ENCODE data around the gene UBE2G2. TPM values are rescaled to one million over a fixed set of nuclear protein-coding genes. Genes with fewer than 3 reads are reported as not detected.

UBE2G2 gene
- total RNA-seq, 1 donor from 2014 or later, result 137 TPM

- H3K4me3 Mint-ChIP-seq, result peak overlapping the region; percentile 88
- peaks cover 62% of the 10 kb centered on the region for H3K36me3 Mint-ChIP-seq (ENCODE audit: low read depth)
- H3K9me3 Mint-ChIP-seq, result no peaks in the 10 kb centered on the region
- H3K4me1 Mint-ChIP-seq (ENCODE audit: low read depth), result peaks cover 50% of the 10 kb centered on the region
- no peaks in the 10 kb centered on the region for H3K27me3 Mint-ChIP-seq (ENCODE audit: insufficient read depth)
- intact Hi-C loops (cut with micrococcal nuclease), result loop anchor here (10.0 kb wide), 1 partner anchor 272 kb away; the partner anchor contains the start of gene ADARB1
- peak overlapping the region; percentile 88 for H3K27ac Mint-ChIP-seq
- no peak for DNase-seq (ENCODE audit: low spot score)
Measured at GRCh38 chr21:44802396-44803153, 955 bp upstream of the UBE2G2 start.

DNA sequence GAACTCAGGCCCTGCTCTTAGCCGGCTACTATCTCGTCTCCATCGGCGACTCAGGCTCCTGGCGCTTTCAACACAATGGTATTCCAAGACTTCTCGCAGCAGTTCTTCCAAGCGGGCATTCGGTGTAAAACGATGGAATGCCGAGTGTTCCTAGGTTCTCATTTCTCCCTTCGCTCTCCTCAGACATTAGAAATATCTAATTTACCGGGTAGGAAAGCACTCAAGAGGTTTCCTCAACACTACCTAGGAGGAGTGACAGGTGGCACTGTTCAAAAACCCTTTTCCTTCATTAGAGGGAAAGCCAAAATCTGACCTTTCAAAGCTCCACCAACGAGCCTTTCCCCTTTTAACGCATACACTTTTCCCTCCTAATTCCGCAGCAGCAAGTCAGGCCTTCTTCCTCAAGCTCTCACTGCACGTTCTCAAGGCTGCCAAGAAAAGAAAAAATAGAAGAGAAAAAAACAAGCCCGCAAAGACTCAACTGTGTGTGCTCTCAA, 601 bp downstream of the UBE2G2 start:
- Mint-ChIP-seq H3K27ac (peak overlapping the region; percentile 94), H3K4me1 (ENCODE audit: low read depth) (peaks cover 61% of the 10 kb centered on the region), H3K4me3 (peak overlapping the region; percentile 99), H3K36me3 (ENCODE audit: low read depth) (peaks cover 56% of the 10 kb centered on the region), H3K9me3 (no peaks in the 10 kb centered on the region), H3K27me3 (ENCODE audit: insufficient read depth) (no peaks in the 10 kb centered on the region)
- intact Hi-C loops (cut with micrococcal nuclease), result loop anchor here (1.0 to 10.0 kb wide), 7 partner anchors 16 to 290 kb away; partner anchors contain the start of gene ADARB1
- no peak for DNase-seq (ENCODE audit: low spot score)

- peaks cover 62% of the 10 kb centered on the region for H3K4me1 Mint-ChIP-seq (ENCODE audit: low read depth)
- H3K36me3 Mint-ChIP-seq (ENCODE audit: low read depth), result peaks cover 51% of the 10 kb centered on the region
- no peak for DNase-seq (ENCODE audit: low spot score)
- intact Hi-C loops (cut with micrococcal nuclease), result loop anchor here (2.0 to 10.0 kb wide), 3 partner anchors 47 to 289 kb away; partner anchors contain the start of gene ADARB1
- H3K4me3 Mint-ChIP-seq, result peak overlapping the region; percentile 99
- H3K9me3 Mint-ChIP-seq, result no peaks in the 10 kb centered on the region
- no peak overlapping the region for H3K27ac Mint-ChIP-seq
- H3K27me3 Mint-ChIP-seq (ENCODE audit: insufficient read depth), result no peaks in the 10 kb centered on the region
Measured at GRCh38 chr21:44800103-44800502, 1.5 kb downstream of the UBE2G2 start.

GRCh38 chr21:44799646-44800045, 2.0 kb downstream of the UBE2G2 start:
- peaks cover 58% of the 10 kb centered on the region for H3K4me1 Mint-ChIP-seq (ENCODE audit: low read depth)
- peak overlapping the region; percentile 99 for H3K4me3 Mint-ChIP-seq
- H3K9me3 Mint-ChIP-seq, result no peaks in the 10 kb centered on the region
- H3K36me3 Mint-ChIP-seq (ENCODE audit: low read depth), result peaks cover 46% of the 10 kb centered on the region
- no peaks in the 10 kb centered on the region for H3K27me3 Mint-ChIP-seq (ENCODE audit: insufficient read depth)
- no peak overlapping the region for H3K27ac Mint-ChIP-seq
- no peak for DNase-seq (ENCODE audit: low spot score)
- intact Hi-C loops (cut with micrococcal nuclease), result loop anchor here (2.0 to 10.0 kb wide), 3 partner anchors 47 to 289 kb away; partner anchors contain the start of gene ADARB1

DNA sequence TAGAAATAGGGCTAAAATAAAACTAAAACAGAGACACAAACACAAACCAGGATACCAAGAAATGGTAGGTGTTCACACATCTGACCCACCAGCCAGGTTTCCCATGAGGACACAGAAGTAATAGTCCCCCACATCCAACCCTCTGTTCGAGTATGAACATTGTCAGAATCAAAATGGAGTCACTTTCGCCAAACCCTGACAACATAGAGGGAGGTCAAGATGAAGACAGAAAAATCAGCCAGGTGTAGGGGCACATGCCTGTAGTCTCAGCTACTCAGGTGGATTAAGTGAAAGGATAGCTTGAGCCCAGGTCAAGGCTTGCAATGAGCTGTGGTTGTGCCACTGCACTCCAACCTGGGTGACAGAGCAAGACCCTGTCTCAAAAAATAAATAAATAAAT, 3.8 kb downstream of the UBE2G2 start:
- no peak for DNase-seq (ENCODE audit: low spot score)

GRCh38 chr21:44795342-44795741, 6.3 kb downstream of the UBE2G2 start:
- H3K9me3 Mint-ChIP-seq, result no peaks in the 10 kb centered on the region
- DNase-seq (ENCODE audit: low spot score), result no peak
- H3K27ac Mint-ChIP-seq, result no peak overlapping the region
- H3K4me3 Mint-ChIP-seq, result no peak overlapping the region
- H3K27me3 Mint-ChIP-seq (ENCODE audit: insufficient read depth), result no peaks in the 10 kb centered on the region
- H3K36me3 Mint-ChIP-seq (ENCODE audit: low read depth), result peaks cover 36% of the 10 kb centered on the region
- intact Hi-C loops (cut with micrococcal nuclease), result no loop called here
- H3K4me1 Mint-ChIP-seq (ENCODE audit: low read depth), result peaks cover 51% of the 10 kb centered on the region

More for the DNA sequence above, 3.8 kb downstream of the UBE2G2 start:
- no peaks in the 10 kb centered on the region for H3K9me3 Mint-ChIP-seq
- intact Hi-C loops (cut with micrococcal nuclease), result no loop called here
- peaks cover 37% of the 10 kb centered on the region for H3K36me3 Mint-ChIP-seq (ENCODE audit: low read depth)
- H3K4me1 Mint-ChIP-seq (ENCODE audit: low read depth), result peaks cover 59% of the 10 kb centered on the region
- H3K4me3 Mint-ChIP-seq, result no peak overlapping the region
- H3K27me3 Mint-ChIP-seq (ENCODE audit: insufficient read depth), result no peaks in the 10 kb centered on the region
- no peak overlapping the region for H3K27ac Mint-ChIP-seq

DNA sequence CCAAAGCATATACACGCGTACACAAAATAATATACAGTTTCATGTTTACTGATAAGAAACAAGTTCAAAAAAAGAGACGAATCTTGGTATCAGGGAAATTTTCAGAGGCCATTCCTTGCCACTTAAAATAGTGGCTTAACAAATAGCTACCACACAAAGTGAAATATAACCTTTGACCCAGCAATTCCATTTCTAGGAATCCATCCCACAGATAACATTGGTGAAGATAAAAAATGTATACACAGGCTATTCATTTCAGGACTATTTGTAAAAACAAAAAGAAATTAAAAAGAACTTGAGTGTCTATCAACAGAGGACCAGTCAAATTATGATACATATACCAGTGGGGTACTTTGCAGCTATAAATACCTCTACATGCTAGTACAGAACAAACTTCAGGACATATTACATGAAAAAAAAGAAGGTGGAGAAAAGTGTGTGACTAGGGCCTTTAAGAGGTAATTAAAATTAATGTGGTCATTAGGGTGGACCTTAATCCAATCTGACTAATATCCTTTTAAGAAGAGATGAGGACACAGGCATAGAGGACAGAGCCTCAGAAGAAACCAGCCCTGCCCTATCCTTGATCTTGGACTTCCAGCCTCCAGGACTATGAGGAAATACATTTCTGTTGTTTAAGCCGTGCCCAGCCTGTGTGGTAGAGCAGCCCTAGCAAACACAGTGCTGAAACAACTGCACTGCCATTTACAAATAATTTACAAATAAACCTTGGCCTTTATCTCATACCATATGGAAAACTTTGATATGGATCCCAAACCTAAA, 7.8 kb downstream of the UBE2G2 start:
- Mint-ChIP-seq H3K4me1 (ENCODE audit: low read depth) (peaks cover 47% of the 10 kb centered on the region), H3K4me3 (no peak overlapping the region), H3K9me3 (no peaks in the 10 kb centered on the region), H3K36me3 (ENCODE audit: low read depth) (peaks cover 42% of the 10 kb centered on the region), H3K27ac (peak overlapping the region; percentile 10), H3K27me3 (ENCODE audit: insufficient read depth) (no peaks in the 10 kb centered on the region)
- no peak for DNase-seq (ENCODE audit: low spot score)
- intact Hi-C loops (cut with micrococcal nuclease), result loop anchor here (1.0 to 5.0 kb wide), 3 partner anchors 38 to 283 kb away; no protein-coding TSS in a partner anchor

- intact Hi-C loops (cut with micrococcal nuclease), result loop anchor here (1.0 to 5.0 kb wide), 3 partner anchors 38 to 283 kb away; no protein-coding TSS in a partner anchor
- Mint-ChIP-seq H3K27me3 (ENCODE audit: insufficient read depth) (no peaks in the 10 kb centered on the region), H3K27ac (peak overlapping the region; percentile 10), H3K4me3 (no peak overlapping the region), H3K36me3 (ENCODE audit: low read depth) (peaks cover 35% of the 10 kb centered on the region), H3K9me3 (no peaks in the 10 kb centered on the region), H3K4me1 (ENCODE audit: low read depth) (peaks cover 41% of the 10 kb centered on the region)
- peak; percentile 45 for DNase-seq (ENCODE audit: low spot score)
Measured at GRCh38 chr21:44792702-44793591, 8.7 kb downstream of the UBE2G2 start.

DNA sequence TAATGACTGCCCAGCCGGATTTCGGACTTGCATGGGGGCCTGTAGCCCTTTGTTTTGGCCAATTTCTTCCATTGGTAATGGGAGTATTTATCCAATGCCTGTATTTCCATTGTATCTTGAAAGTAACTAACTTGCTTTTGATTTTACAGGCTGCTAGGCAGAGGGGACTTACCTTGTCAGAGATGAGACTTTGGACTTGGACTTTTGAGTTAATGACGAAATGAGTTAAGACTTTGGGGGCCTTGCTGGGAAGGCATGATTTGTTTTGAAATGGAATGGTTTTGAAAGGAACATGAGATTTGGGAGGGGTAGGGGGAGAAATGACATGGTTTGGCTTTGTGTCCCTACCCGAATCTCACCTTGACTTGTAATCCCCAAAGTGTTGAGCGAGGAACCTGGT, 9.6 kb downstream of the UBE2G2 start:
- Mint-ChIP-seq H3K36me3 (ENCODE audit: low read depth) (peaks cover 33% of the 10 kb centered on the region), H3K4me3 (no peak overlapping the region), H3K27me3 (ENCODE audit: insufficient read depth) (no peaks in the 10 kb centered on the region), H3K9me3 (no peaks in the 10 kb centered on the region), H3K27ac (no peak overlapping the region), H3K4me1 (ENCODE audit: low read depth) (peaks cover 39% of the 10 kb centered on the region)
- DNase-seq (ENCODE audit: low spot score), result no peak
- intact Hi-C loops (cut with micrococcal nuclease), result loop anchor here (5.0 kb wide), 1 partner anchor 50 kb away; no protein-coding TSS in a partner anchor

- no peaks in the 10 kb centered on the region for H3K27me3 Mint-ChIP-seq (ENCODE audit: insufficient read depth)
- H3K4me1 Mint-ChIP-seq (ENCODE audit: low read depth), result peaks cover 32% of the 10 kb centered on the region
- no peak overlapping the region for H3K4me3 Mint-ChIP-seq
- no peaks in the 10 kb centered on the region for H3K9me3 Mint-ChIP-seq
- intact Hi-C loops (cut with micrococcal nuclease), result loop anchor here (5.0 kb wide), 1 partner anchor 49 kb away; no protein-coding TSS in a partner anchor
- peaks cover 30% of the 10 kb centered on the region for H3K36me3 Mint-ChIP-seq (ENCODE audit: low read depth)
- H3K27ac Mint-ChIP-seq, result no peak overlapping the region
- no peak for DNase-seq (ENCODE audit: low spot score)
Measured at GRCh38 chr21:44791246-44791645, 10.4 kb downstream of the UBE2G2 start.

DNA sequence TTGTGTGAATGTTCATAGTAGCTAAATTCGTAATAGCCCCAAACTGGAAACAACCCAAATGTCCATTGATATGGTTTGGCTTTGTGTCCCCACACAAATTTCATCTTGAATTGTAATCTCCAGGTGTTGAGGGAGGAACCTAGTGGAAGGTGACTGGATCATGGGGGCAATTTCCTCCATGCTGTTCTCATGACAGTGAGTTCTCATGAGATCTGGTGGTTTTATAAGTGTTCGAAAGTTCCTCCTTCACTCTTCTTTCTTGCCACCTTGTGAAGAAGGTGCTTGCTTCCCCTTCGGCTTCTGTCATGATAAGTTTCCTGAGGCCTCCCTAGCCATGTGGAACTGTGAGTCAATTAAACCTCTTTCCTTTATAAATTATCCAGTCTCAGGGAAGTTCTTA, 11.3 kb downstream of the UBE2G2 start:
- no peak for DNase-seq (ENCODE audit: low spot score)
- intact Hi-C loops (cut with micrococcal nuclease), result loop anchor here (5.0 kb wide), 1 partner anchor 48 kb away; no protein-coding TSS in a partner anchor
- Mint-ChIP-seq H3K36me3 (ENCODE audit: low read depth) (peaks cover 36% of the 10 kb centered on the region), H3K27ac (no peak overlapping the region), H3K27me3 (ENCODE audit: insufficient read depth) (no peaks in the 10 kb centered on the region), H3K4me3 (no peak overlapping the region), H3K4me1 (ENCODE audit: low read depth) (peaks cover 29% of the 10 kb centered on the region), H3K9me3 (no peaks in the 10 kb centered on the region)

- Mint-ChIP-seq H3K4me1 (ENCODE audit: low read depth) (peaks cover 29% of the 10 kb centered on the region), H3K4me3 (no peak overlapping the region), H3K27me3 (ENCODE audit: insufficient read depth) (no peaks in the 10 kb centered on the region), H3K36me3 (ENCODE audit: low read depth) (peaks cover 37% of the 10 kb centered on the region), H3K27ac (no peak overlapping the region), H3K9me3 (no peaks in the 10 kb centered on the region)
- no peak for DNase-seq (ENCODE audit: low spot score)
- intact Hi-C loops (cut with micrococcal nuclease), result loop anchor here (5.0 kb wide), 1 partner anchor 48 kb away; no protein-coding TSS in a partner anchor
Measured at GRCh38 chr21:44789880-44790279, 11.7 kb downstream of the UBE2G2 start.
